Right lobe of liver (tissue), 6 donors: ENCODE results near the gene PLD6. TPM values are rescaled to one million over a fixed set of nuclear protein-coding genes. Genes with fewer than 3 reads are reported as not detected.

Experiments
- ATAC-seq, 4 donors: fragments of 200-7000 bp; cut with Tn5 transposase; one replicate each; pipeline ENCODE4 v1.9.1; 2020; ENCODE audit warnings: mild to moderate bottlenecking in 4 of 4, moderate library complexity in 4 of 4
- DNase-seq, 3 donors: peaks; one replicate each; pipeline ENCODE4 v3.0.0-alpha.2; 2020
- H3K27ac ChIP-seq, 3 donors: fragments of 200-600 bp; one replicate each; pipeline ENCODE4 v1.8.0; 2022
- H3K27me3 ChIP-seq, 2 donors: fragments of 200-600 bp; one replicate each; pipeline ENCODE4 v1.8.0; 2022
- H3K36me3 ChIP-seq, 4 donors: fragments of 200-600 bp; sonication (generic) in 1 of 4; one replicate each; pipeline versions ENCODE4 v1.5.1 to v1.8.0; 2017 to 2022; ENCODE audit warnings: control low read depth in 1 of 4
- H3K4me1 ChIP-seq, 4 donors: fragments of 200-600 bp; sonication (generic) in 1 of 4; one replicate each; pipeline versions ENCODE4 v1.5.1 to v1.8.0; 2017 to 2022; ENCODE audit warnings: control low read depth in 1 of 4
- H3K4me3 ChIP-seq, 3 donors: fragments of 200-600 bp; one replicate each; pipeline ENCODE4 v1.8.0; 2022
- H3K9me3 ChIP-seq, 4 donors: fragments of 200-600 bp; sonication (generic) in 1 of 4; one replicate each; pipeline versions ENCODE4 v1.5.1 to v1.8.0; 2017 to 2022; ENCODE audit warnings: control low read depth in 1 of 4
- POLR2A ChIP-seq: fragments of 450-650 bp; IDR thresholded peaks from one replicate; pipeline ENCODE4 v1.6.1; 2017; ENCODE audit warnings: antibody characterized with exemption, mild to moderate bottlenecking
- WGBS: methylation state at CpG from one replicate; pipeline ENCODE4 v1.1.6; 2018; ENCODE audit warnings: low coverage, low lambda C conversion rate; ENCODE audit not compliant: insufficient coverage; ENCODE audit errors: missing lambda C conversion rate; 5-methylcytosine and 5-hydroxymethylcytosine counted together
- intact Hi-C, 2 donors: fragments of 100-400 bp; cut with DNase I; formaldehyde crosslinking; loops; one replicate each; pipeline versions ENCODE4 v1.11.2 to v1.14.1; 2022
- small RNA-seq, 2 experiments: library from RNA; depleted of rRNA; stranded (forward); fragments of <200 nt; gene quantifications; one replicate each; pipeline ENCODE3, GENCODE V24; 2016
- total RNA-seq, 6 experiments: library from RNA; depleted of rRNA in 2 of 6; stranded (reverse); fragments of >200 nt in 2 of 6; fragmentation: NEBNext Ultra II Directional in 3 of 6; extraction: Animal tissue kit (Norgen Biotek cat#: 25700) in 3 of 6; gene quantifications; one replicate each; pipeline versions ENCODE4 v1.1.0 to v1.2.4, GENCODE V29; 2016 to 2023
- TF ChIP-seq, protein P1 (sequence below), 4 donors: fragments of 200-600 bp in 3 of 4; fragments of 450-650 bp in 1 of 4; IDR thresholded peaks; one replicate each; pipeline versions ENCODE4 v1.5.1 to v1.8.0; 2016 to 2022; ENCODE audit warnings: antibody characterized with exemption in 4 of 4, mild to moderate bottlenecking in 2 of 4
- donor health status: DM: no; HTN: yes; CAD: no.
- donor health status: DM: no; HTN: no; CAD: no.
- donor health status: DM: no; HTN: no; CAD: no.
- donor health status: DM: no; HTN: yes; CAD: no.
- donor health status: DM: no; HTN: yes; CAD: no.

Gene PLD6
- total RNA-seq, 6 experiments from 2014 or later = 0.68 to 3.6 (median 2.8) TPM

DNA sequence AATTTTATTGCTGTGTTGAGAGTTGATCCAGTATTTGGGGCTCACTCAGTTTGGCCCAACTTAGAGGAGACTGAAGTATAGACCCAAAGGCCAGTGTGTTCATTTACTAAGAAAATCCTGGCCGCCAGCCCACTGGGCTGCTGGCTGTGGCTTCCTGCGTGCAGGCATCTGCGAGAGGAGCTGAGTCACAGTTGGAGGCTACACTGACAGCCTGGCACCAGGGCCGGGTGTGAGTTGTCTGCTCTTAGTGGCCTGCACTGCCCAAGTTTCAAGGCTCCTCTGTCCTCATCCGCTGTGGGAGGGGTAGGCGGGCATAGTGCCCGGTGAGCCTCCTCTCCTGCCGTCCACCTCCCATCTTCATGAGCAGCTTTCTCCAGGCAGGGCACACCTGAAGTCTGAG, 54.2 kb downstream of the PLD6 start:
- Histone ChIP-seq H3K36me3 (peaks cover under 1 to 39% (median 16%) of the 10 kb centered on the region in 4 donors), H3K9me3 (no peaks in the 10 kb centered on the region), H3K27ac (peak overlapping the region; percentile 19 to 46 (median 39)), H3K4me1 (peaks cover 0 to 41% (median 17%) of the 10 kb centered on the region in 4 donors), H3K27me3 (no peaks in the 10 kb centered on the region), H3K4me3 (no peak overlapping the region)
- peak; percentile 82 to 84 (median 84) for ATAC-seq
- intact Hi-C loops = no loop called here
- TF ChIP-seq, protein P1, sequence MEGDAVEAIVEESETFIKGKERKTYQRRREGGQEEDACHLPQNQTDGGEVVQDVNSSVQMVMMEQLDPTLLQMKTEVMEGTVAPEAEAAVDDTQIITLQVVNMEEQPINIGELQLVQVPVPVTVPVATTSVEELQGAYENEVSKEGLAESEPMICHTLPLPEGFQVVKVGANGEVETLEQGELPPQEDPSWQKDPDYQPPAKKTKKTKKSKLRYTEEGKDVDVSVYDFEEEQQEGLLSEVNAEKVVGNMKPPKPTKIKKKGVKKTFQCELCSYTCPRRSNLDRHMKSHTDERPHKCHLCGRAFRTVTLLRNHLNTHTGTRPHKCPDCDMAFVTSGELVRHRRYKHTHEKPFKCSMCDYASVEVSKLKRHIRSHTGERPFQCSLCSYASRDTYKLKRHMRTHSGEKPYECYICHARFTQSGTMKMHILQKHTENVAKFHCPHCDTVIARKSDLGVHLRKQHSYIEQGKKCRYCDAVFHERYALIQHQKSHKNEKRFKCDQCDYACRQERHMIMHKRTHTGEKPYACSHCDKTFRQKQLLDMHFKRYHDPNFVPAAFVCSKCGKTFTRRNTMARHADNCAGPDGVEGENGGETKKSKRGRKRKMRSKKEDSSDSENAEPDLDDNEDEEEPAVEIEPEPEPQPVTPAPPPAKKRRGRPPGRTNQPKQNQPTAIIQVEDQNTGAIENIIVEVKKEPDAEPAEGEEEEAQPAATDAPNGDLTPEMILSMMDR (IDR thresholded peaks at IDR 0.05) = no peak
- no peak for TF ChIP-seq POLR2A
- 0% methylated on average over 1 of the region's 8 CpGs for WGBS
- peak; percentile 90 to 93 (median 92) for DNase-seq

DNA sequence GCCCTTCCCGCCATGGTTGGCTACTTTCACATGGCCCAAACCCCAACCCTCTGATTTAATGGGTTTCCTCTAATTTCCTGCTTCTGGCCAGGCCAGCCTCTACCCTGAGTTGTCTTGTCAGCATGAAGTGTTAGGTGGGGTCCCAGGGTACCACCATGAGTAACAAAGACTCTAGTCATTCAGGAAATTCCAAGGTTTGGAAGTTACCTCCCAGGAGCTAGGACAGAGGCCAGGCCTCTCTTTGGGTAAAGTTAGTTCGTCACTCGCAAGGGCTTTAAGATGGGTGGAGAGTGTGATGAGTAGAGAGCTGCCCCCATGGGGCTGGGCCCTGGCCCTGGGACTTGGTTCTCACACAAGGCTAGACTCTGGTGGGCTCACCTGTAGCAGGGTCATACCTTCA, 54.6 kb downstream of the PLD6 start:
- DNase-seq (no peak), ATAC-seq (no peak)
- Histone ChIP-seq H3K4me3 (no peak overlapping the region), H3K27me3 (no peaks in the 10 kb centered on the region), H3K4me1 (peaks cover 0 to 38% (median 17%) of the 10 kb centered on the region in 4 donors), H3K9me3 (no peaks in the 10 kb centered on the region), H3K36me3 (peaks cover 0 to 39% (median 14%) of the 10 kb centered on the region in 4 donors), H3K27ac (peak overlapping the region; percentile 19 to 46 (median 39))
- WGBS = 71% methylated on average over 1 of the region's 3 CpGs
- no peak for TF ChIP-seq POLR2A
- TF ChIP-seq, protein P1 (IDR thresholded peaks at IDR 0.05) = no peak
- intact Hi-C loops = no loop called here

DNA sequence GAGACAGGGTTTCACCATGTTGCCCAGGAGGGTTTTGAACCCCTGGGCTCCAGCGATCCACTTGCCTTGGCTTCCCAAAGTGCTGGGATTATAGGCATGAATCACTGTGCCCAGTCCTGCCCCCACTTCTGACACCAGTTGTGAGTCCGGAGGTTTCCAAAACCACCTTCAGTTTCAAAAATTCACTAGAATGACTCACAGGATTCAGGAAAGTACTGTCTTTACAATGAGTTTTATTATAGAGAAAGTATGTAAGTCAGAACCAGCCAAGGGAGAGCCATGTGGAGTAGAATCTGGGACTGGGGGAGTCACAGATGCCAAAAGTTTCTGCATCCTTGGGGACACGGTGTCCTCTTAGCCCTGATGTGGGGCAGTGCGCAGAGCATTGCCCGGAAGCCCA, 55.1 kb downstream of the PLD6 start:
- intact Hi-C loops = no loop called here
- Histone ChIP-seq H3K27me3 (no peaks in the 10 kb centered on the region), H3K4me3 (no peak overlapping the region), H3K9me3 (no peaks in the 10 kb centered on the region), H3K4me1 (peaks cover 0 to 33% (median 15%) of the 10 kb centered on the region in 4 donors), H3K27ac (peak overlapping the region in 1 of 3 donors; percentile 46), H3K36me3 (peaks cover 0 to 42% (median 12%) of the 10 kb centered on the region in 4 donors)
- no peak for TF ChIP-seq POLR2A
- TF ChIP-seq, protein P1 (IDR thresholded peaks at IDR 0.05) = no peak
- ATAC-seq (no peak), DNase-seq (no peak)
- WGBS = 86% methylated on average over 2 of the region's 5 CpGs

Small RNAs within 50 kb of the gene (small RNA-seq; reads per million reads assigned to genes)
- 0 reads per million in 2 experiments for gene RNU6-767P

Other genes with a start within 250 kb of the PLD6 start
- gene TNFRSF13B, start 234.2 kb downstream of the PLD6 start, total RNA-seq = under 1 TPM in 1 of 6 experiments, not detected in 5; 0.44 TPM
- 10 to 100 TPM; 39.0 to 97.6 (median 76.7) TPM for gene MPRIP, start 163.9 kb downstream of the PLD6 start, total RNA-seq
- 10 to 100 TPM; 25.4 to 44.3 (median 35.9) TPM for gene FLCN, start 30.8 kb upstream of the PLD6 start, total RNA-seq
- gene COPS3, start 74.9 kb upstream of the PLD6 start, total RNA-seq = 10 to 100 TPM; 19.7 to 33.0 (median 25.8) TPM
- gene NT5M, start 97.0 kb upstream of the PLD6 start, total RNA-seq = 1 to 10 TPM in 2 of 6 experiments, under 1 TPM in 4; 0.51 to 3.0 (median 0.87) TPM